Thyroid gland (tissue), 4 donors: ENCODE data around the gene LMNTD1.

Source experiments
- POLR2A ChIP-seq, 2 donors: fragments of 450-650 bp; IDR thresholded peaks; one replicate each; pipeline ENCODE4 v1.6.1; 2017; ENCODE audit warnings: antibody characterized with exemption in 2 of 2, mild to moderate bottlenecking in 2 of 2, moderate library complexity in 1 of 2
- TF ChIP-seq, protein P1 (sequence below), 6 experiments: fragments of 200-600 bp in 3 of 6; fragments of 450-650 bp in 3 of 6; sonication (generic) in 3 of 6; IDR thresholded peaks; one replicate each; pipeline ENCODE4 v1.5.1; 2016 to 2019; ENCODE audit warnings: antibody characterized with exemption in 6 of 6, mild to moderate bottlenecking in 2 of 6, inconsistent platforms in 1 of 6, moderate library complexity in 1 of 6

DNA sequence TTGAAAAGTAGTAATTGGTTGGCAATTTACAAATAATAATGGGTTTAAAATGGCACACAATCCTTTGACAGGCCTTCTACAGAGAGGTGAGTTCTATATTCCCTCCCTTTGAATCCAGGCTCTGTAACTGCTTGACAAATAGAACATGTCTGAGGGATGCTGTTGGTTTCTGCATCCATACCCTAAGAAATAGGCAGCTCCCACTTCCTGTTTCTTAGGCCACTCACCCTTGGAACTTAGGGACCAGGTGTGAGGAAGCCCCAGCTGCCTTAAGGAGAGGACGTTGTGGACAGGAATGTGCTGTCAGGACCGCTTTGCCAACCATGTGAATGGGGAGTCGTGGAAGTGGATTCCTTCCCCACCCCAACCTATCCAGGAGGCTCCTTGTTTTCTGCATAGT is 59.4 kb downstream of the LMNTD1 start:
- TF ChIP-seq POLR2A (IDR thresholded peaks at IDR 0.05), result no peak
- TF ChIP-seq, protein P1, sequence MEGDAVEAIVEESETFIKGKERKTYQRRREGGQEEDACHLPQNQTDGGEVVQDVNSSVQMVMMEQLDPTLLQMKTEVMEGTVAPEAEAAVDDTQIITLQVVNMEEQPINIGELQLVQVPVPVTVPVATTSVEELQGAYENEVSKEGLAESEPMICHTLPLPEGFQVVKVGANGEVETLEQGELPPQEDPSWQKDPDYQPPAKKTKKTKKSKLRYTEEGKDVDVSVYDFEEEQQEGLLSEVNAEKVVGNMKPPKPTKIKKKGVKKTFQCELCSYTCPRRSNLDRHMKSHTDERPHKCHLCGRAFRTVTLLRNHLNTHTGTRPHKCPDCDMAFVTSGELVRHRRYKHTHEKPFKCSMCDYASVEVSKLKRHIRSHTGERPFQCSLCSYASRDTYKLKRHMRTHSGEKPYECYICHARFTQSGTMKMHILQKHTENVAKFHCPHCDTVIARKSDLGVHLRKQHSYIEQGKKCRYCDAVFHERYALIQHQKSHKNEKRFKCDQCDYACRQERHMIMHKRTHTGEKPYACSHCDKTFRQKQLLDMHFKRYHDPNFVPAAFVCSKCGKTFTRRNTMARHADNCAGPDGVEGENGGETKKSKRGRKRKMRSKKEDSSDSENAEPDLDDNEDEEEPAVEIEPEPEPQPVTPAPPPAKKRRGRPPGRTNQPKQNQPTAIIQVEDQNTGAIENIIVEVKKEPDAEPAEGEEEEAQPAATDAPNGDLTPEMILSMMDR (IDR thresholded peaks at IDR 0.05), result no peak
